Transverse colon (tissue), 4 donors: Measurements from ENCODE around the gene MYH14. TPM values are rescaled to one million over a fixed set of nuclear protein-coding genes. Genes with fewer than 3 reads are reported as not detected.

ENCODE experiments used
- DNase-seq: peaks from one replicate; pipeline ENCODE4 v3.0.0-alpha.2; 2019
- H3K27ac ChIP-seq, 4 donors: fragments of 200-600 bp; sonication (generic); 2 replicates each; pipeline ENCODE4 v1.5.1; 2016 to 2018; ENCODE audit warnings: inconsistent platforms in 4 of 4
- H3K27me3 ChIP-seq: fragments of 200-600 bp; sonication (generic); 2 replicates; pipeline ENCODE4 v1.5.1; 2017; ENCODE audit warnings: inconsistent platforms
- H3K36me3 ChIP-seq, 4 donors: fragments of 200-600 bp; sonication (generic); 2 replicates each; pipeline ENCODE4 v1.5.1; 2017 to 2019; ENCODE audit warnings: inconsistent platforms in 4 of 4
- H3K4me1 ChIP-seq, 4 donors: fragments of 200-600 bp; sonication (generic); 2 replicates each; pipeline ENCODE4 v1.5.1; 2017 to 2020; ENCODE audit warnings: inconsistent platforms in 4 of 4
- H3K4me3 ChIP-seq, 4 donors: fragments of 200-600 bp; sonication (generic); 1 replicate in 1 of 4; 2 replicates in 3 of 4; pipeline versions ENCODE4 v1.5.1 to v1.6.1; 2017 to 2019; ENCODE audit warnings: inconsistent platforms in 4 of 4
- H3K9me3 ChIP-seq, 2 donors: fragments of 200-600 bp; sonication (generic); 2 replicates each; pipeline ENCODE4 v1.5.1; 2017 to 2019; ENCODE audit warnings: inconsistent platforms in 2 of 2
- CTCF ChIP-seq, 5 experiments: fragments of 200-600 bp in 3 of 5; fragments of 450-650 bp in 2 of 5; sonication (generic) in 3 of 5; IDR thresholded peaks; 1 replicate in 2 of 5; 2 replicates in 3 of 5; pipeline ENCODE4 v1.5.1; 2016 to 2017; ENCODE audit warnings: antibody characterized with exemption in 5 of 5, inconsistent platforms in 3 of 5, mild to moderate bottlenecking in 2 of 5, moderate library complexity in 1 of 5
- EP300 ChIP-seq: sonication (generic); formaldehyde crosslinking; IDR thresholded peaks from one replicate; pipeline ENCODE4 v1.6.1; 2017; ENCODE audit warnings: antibody characterized with exemption, low read depth
- POLR2A ChIP-seq: fragments of 450-650 bp; IDR thresholded peaks from one replicate; pipeline ENCODE4 v1.6.1; 2016; ENCODE audit warnings: antibody characterized with exemption, mild to moderate bottlenecking, moderate library complexity
- POLR2AphosphoS5 ChIP-seq, 3 donors: sonication (generic); formaldehyde crosslinking; IDR thresholded peaks; one replicate each; pipeline ENCODE4 v1.6.1; 2016; ENCODE audit warnings: antibody characterized with exemption in 3 of 3
- WGBS, 2 donors: methylation state at CpG; one replicate each; pipeline ENCODE4 v1.1.5; 2018; ENCODE audit warnings: low coverage in 1 of 2; 5-methylcytosine and 5-hydroxymethylcytosine counted together
- in situ Hi-C, 4 donors: fragments of 200-750 bp; cut with MboI; loops; one replicate each; pipeline versions ENCODE4 v1.15.0 to v1.15.1; 2017; ENCODE audit warnings: low sequenced_read_pairs in 3 of 4, low pct_ligation_motif_present in 1 of 4, low pct_unique_long_range_greater_than_20kb in 1 of 4
- intact Hi-C: fragments of 100-400 bp; cut with DNase I; formaldehyde crosslinking; loops from one replicate; pipeline ENCODE4 v1.15.1; 2023; ENCODE audit warnings: low total_unique reads
- total RNA-seq, 4 donors: library from RNA; depleted of rRNA; stranded (reverse); fragments of >200 nt; gene quantifications; one replicate each; pipeline ENCODE4 v1.1.0, GENCODE V29; 2016

Gene MYH14
- total RNA-seq, 4 donors from 2014 or later, result 321 to 814 (median 393) TPM

- Histone ChIP-seq H3K27me3 (peaks cover 72% of the 10 kb centered on the region), H3K4me3 (peak overlapping the region in 3 of 4 donors; percentile 11 to 42 (median 18)), H3K4me1 (peaks cover 3 to 57% (median 45%) of the 10 kb centered on the region in 4 donors), H3K9me3 (no peaks in the 10 kb centered on the region), H3K36me3 (no peaks in the 10 kb centered on the region), H3K27ac (peak overlapping the region; percentile 17 to 68 (median 34))
- TF ChIP-seq POLR2A (no peak), EP300 (no peak), POLR2AphosphoS5 (IDR thresholded peaks at IDR 0.05) (no peak), CTCF (IDR thresholded peaks at IDR 0.05) (no peak)
- DNase-seq, result peak; percentile 80
- WGBS, 2 donors, result 2 to 4% methylated on average over 21 to 48 of the region's 48 CpGs
- intact Hi-C loops (no loop called here), in situ Hi-C loops (no loop called here)
These were observed 127.1 kb downstream of the MYH14 start for GRCh38 chr19:50330365-50331078.

- Histone ChIP-seq H3K27ac (peak overlapping the region; percentile 17 to 38 (median 34)), H3K4me3 (peak overlapping the region in 3 of 4 donors; percentile 11 to 42 (median 18)), H3K36me3 (no peaks in the 10 kb centered on the region), H3K4me1 (peaks cover 0 to 49% (median 39%) of the 10 kb centered on the region in 4 donors), H3K9me3 (no peaks in the 10 kb centered on the region), H3K27me3 (peaks cover 65% of the 10 kb centered on the region)
- in situ Hi-C loops (no loop called here), intact Hi-C loops (no loop called here)
- TF ChIP-seq POLR2A (no peak), CTCF (IDR thresholded peaks at IDR 0.05) (no peak), POLR2AphosphoS5 (IDR thresholded peaks at IDR 0.05) (no peak), EP300 (no peak)
- WGBS, 2 donors, result 0 to 14% methylated on average over 6 to 10 of the region's 10 CpGs
- DNase-seq, result no peak
These were observed 128.0 kb downstream of the MYH14 start for GRCh38 chr19:50331221-50331993.

- no peak overlapping the region for H3K4me3 ChIP-seq
- intact Hi-C loops (no loop called here), in situ Hi-C loops (no loop called here)
- H3K9me3 ChIP-seq, result no peaks in the 10 kb centered on the region
- peaks cover 60% of the 10 kb centered on the region for H3K27me3 ChIP-seq
- TF ChIP-seq POLR2A (no peak), CTCF (IDR thresholded peaks at IDR 0.05) (no peak), EP300 (no peak), POLR2AphosphoS5 (IDR thresholded peaks at IDR 0.05) (no peak)
- 0 to 33% methylated on average over 1 to 2 of the region's 2 CpGs for WGBS, 2 donors
- H3K27ac ChIP-seq, result peak overlapping the region in 1 of 4 donors; percentile 2
- peaks cover 0 to 47% (median 39%) of the 10 kb centered on the region in 4 donors for H3K4me1 ChIP-seq
- H3K36me3 ChIP-seq, result no peaks in the 10 kb centered on the region
- no peak for DNase-seq
These were observed 128.5 kb downstream of the MYH14 start for GRCh38 chr19:50331994-50332243.

GRCh38 chr19:50332244-50333038 lies 129.0 kb downstream of the MYH14 start:
- TF ChIP-seq POLR2AphosphoS5 (IDR thresholded peaks at IDR 0.05) (no peak), CTCF (IDR thresholded peaks at IDR 0.05) (no peak), EP300 (no peak), POLR2A (no peak)
- 2 to 8% methylated on average over 7 to 20 of the region's 20 CpGs for WGBS, 2 donors
- Histone ChIP-seq H3K36me3 (no peaks in the 10 kb centered on the region), H3K9me3 (no peaks in the 10 kb centered on the region), H3K27me3 (peaks cover 54% of the 10 kb centered on the region), H3K4me1 (peaks cover 0 to 46% (median 39%) of the 10 kb centered on the region in 4 donors), H3K27ac (peak overlapping the region; percentile 23 to 55 (median 50)), H3K4me3 (peak overlapping the region in 1 of 4 donors; percentile 45)
- in situ Hi-C loops, result no loop called here
- no peak for DNase-seq
- intact Hi-C loops, result no loop called here
